NCI-H2196 (cell line): ENCODE data around the gene RANBP1.
"Not testable (repeated sequence)": the region's sequence is repeated elsewhere in the genome, so short reads cannot be mapped to it uniquely, and the experiment has no call there.

ENCODE experiments used
- DNase-seq: peaks from one replicate; lab custom pipeline; 2025; ENCODE audit not compliant: unreplicated experiment; lab: John Stamatoyannopoulos, UW

Gene RANBP1

GRCh38 chr22:20115691-20116375 lies at the start of gene RANBP1:
Gene RANBP1, plus strand, starts transcription at chr22:20116104. Its CDS starts 81 bp downstream, at chr22:20116185.
- DNase-seq, result no peak

DNA sequence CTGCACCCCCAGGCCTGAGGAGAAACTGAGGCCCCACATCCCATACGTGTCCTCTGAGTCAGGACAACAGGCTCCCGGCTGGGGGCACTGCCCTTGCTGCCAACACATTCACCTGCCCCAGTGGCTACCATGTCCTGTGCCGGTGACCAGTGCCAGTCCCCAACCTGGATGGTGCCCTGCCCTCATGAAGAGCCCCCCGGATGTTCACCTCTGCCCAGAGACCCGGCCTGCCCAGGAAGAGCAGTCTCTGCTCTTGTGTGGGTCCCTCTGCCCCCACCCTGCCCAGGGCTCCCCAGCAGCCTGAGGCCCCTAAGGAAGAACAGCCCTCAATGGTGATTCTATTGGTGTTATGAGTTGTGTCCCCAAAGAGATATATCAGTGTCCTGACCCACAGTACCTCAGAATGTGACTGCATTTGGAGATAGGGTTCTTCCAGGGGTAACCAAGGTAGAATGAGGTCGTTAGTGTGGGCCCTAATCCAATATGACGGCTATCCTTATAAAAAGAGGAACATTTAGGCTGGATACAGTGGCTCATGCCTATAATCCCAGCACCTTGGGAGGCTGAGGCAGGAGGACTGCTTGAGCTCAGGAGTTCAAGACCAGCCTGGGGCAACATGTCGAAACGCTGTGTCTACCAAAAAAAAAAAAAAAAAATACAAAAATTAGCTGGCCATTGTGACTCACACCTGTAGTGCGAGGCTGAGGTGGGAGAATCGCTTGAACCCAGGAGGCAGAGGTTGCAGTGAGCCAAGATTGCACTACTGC lies 49.1 kb upstream of the RANBP1 start:
- no peak for DNase-seq

- DNase-seq, result not testable (repeated sequence)
These were observed 48.6 kb upstream of the RANBP1 start for GRCh38 chr22:20067384-20067682.

GRCh38 chr22:20068640-20069039 lies 47.3 kb upstream of the RANBP1 start:
- DNase-seq, result no peak

DNA sequence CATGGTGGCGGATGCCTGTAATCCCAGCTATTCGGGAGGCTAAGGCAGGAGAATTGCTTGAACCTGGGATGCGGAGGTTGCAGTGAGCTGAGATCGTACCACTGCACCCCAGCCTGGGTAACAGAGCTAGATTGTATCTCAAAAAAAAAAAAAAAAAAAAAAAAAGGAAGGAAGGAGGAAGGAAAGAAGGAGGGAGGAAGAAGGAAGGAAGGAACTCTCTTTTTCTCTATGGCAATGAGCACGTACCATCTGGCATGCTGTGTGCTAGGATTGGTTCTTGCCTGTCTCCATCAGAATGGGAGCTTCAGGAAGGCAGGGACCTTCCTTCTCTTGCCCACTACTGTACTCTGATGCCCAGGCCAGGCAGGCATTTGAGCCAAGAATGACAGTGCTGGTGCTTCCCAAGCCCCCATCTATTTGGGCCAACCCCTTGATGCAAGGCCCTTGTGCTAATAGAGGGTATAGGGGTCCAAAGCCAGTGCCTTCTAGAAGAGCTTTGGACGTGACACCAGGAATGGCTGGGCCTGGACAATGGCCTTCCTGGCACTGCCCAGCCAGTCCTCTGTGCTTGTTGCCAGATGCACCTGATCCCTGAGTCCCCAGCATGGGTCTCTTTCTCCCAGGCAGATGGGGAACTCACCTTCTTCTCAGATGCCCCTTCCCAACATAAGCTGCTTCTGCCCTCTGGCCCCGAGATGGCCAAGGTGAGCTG lies 46.4 kb upstream of the RANBP1 start:
- DNase-seq, result no peak

GRCh38 chr22:20071524-20071972 lies 44.4 kb upstream of the RANBP1 start:
- no peak for DNase-seq

- no peak for DNase-seq
These were observed 39.2 kb upstream of the RANBP1 start for GRCh38 chr22:20076627-20077172.

GRCh38 chr22:20079745-20080444 lies 36.0 kb upstream of the RANBP1 start, which contains the start of gene DGCR8:
Gene DGCR8, plus strand, starts transcription at chr22:20080241. Its CDS starts 5,723 bp downstream, at chr22:20085964.
- DNase-seq, result peak; percentile 88

DNA sequence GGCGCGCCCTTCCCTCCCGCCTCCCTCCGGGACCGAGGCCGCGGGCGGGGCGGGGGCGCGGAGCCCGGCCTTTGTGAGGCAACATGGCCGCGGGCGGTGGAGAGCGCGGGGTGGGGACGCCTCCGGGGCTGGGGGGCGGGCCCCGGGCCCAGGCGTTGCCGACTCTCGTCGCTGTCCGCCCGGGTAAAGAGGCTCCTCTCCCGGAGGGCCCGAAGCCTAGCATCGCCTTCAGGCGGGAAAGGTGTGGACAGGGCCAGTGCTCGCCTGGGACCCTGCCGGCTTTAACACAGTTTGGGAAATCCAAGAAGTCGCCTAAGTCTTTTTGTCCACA lies 35.5 kb upstream of the RANBP1 start:
- peak; percentile 49 for DNase-seq

DNA sequence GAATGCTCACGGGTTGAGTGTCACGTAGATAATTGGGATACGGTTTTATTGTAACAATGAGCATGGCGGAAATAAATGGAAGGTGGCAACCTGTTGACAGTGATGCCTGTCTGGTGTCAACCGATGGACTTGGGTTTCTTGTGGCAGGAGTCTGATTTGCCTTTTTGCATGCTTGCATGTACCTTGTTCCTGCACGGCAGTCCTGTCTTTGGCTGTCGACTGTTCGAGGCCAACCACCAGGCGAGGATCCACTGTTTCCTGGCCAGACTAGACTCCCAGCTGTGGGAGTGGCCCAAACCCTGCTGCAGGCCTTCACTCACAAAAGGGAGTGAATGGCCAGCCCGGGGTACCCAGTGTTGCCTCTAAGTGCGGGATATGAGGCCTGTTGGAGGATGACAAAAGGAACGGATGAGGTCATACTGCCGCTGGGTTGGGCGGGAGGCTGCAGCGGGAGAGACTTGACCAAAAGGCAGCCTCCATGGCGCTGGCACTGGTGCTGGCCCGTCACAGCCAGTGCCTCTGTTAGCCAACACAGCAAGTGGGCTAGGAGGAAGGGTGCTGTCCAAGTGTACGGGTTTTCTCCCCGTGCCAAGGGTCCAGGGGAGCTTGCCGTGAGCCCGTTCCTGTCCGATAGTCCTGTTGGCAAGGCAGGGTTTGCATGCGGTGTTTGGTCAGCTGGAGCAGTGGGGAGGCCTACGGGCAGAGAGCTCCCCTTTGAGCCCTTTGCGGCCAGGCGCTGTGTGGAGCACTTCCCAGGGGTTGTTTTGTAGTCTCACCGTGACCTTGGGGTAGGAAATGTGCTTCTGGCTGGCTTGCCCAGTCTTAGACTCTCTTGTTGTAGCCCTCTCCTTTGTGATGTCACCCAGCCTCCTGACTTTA lies 34.9 kb upstream of the RANBP1 start:
- DNase-seq, result peak; percentile 31

DNA sequence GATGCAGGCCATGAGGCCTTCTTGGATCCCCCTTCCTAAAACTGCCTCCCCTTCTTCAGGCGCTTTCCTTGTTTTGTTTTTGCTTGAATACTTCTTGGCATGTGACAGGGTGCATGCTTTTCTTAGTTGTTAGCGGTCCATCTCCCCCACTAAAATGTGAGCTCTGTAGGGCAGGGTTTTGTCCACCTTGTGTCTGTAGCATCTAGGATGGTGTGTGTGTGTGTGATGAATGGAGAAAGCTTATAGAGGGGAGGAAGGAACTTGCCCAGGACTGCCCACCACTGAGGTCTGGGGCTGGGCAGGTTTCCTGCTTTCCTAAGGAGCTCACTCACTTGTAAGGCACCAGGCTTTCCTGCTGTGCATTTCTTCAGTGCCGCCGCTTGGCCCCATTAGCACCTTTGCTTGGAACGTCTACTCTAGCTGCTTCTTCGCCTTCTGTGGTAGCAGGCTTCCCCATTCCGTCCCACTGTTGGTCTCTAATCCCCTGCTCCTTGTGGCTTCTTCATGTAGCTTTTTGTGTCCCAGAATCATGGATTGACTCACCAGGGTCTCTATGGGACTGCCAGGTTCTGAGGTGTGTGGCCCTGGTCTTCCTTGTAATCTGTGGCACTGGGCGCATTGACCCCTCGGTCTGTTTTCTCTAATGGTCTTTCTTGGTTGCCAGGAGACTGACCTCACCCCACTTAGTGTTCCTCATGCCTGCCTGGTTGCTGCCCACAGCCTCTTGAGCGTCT lies 32.6 kb upstream of the RANBP1 start:
- DNase-seq, result no peak

DNA sequence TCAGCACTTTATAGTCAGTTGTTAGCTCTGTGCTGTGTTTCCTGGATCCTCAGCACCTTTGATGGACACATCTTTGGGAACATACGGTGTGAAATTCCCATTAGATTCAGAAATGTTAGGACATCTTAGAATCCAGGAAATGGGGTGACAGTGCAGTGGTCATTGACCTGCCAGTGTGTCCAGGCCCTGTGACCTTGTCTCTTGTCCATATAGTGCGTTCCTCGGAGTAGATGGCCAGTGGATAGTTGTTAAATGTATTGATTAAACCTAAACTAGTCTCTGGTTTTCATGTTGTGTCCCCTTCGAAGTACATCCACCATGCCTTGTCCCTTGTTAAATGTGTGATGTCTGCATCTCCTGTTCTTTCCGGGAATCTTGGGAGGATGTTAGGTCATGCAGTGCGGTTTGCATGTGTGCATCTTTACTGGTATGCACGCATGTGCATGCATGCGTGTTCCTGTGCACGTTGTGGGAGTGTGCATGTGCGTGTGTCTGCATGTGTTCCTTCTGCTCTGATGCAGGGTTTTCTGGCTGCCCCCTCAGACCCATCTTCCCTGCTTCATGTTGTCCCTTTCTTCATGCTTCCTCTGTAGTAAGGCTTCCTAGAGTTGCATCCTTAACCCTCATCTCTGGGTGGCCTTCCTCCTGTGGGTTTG lies 31.9 kb upstream of the RANBP1 start:
- DNase-seq, result no peak

- peak; percentile 3 for DNase-seq
These were observed 31.1 kb upstream of the RANBP1 start for GRCh38 chr22:20084547-20085413.

- DNase-seq, result no peak
These were observed 30.3 kb upstream of the RANBP1 start for GRCh38 chr22:20085651-20086050.

GRCh38 chr22:20086101-20086599 lies 29.8 kb upstream of the RANBP1 start:
- DNase-seq, result no peak

GRCh38 chr22:20086763-20087162 lies 29.1 kb upstream of the RANBP1 start:
- DNase-seq, result no peak

DNA sequence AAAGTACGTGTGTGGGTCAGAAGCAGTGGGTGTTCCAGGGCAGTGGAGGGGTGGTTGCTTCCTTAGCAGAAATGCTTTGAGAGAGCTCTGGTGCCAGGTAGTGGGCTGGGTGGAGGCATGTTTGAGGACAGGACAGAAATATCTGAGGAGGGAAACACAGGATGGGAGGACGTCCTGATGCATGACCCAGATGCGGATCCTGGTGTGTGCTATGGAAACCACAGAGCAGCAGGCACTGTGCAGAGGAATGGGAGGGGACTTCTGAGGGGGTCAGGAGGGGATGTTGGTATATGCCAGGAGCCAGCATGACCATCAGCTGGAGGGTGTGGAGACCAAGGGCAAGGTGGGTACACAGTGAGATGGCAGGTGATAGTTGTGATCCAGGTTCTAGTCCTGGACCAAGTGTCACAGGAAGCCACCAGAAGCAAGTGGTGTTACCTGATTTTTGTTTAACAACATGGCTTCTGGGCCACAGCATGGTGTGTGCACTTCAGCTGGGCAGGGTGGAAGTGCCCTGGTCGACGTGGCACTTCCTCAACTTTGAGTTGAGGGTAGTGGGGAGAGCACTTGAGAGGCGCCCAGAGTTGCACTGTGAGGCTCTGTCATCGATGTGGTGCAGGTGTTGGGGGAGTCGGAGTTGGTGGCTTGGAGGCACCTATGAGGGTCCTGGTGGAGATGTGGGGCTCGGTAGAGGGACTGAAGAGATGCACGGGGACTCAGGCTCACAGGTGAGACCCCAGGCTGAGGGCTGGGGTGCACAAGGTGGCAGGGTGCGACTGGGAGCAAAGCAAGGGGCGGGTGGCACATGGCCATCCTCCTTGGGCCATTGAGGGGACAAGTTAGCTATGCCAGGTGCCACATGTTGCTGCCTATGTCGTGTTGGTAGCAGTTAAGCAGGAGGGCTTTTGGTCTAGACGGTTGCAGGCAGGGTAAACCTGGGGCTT lies 28.3 kb upstream of the RANBP1 start:
- no peak for DNase-seq
